ENCODE measurements around the gene VEGFB. TPM values are rescaled to one million over a fixed set of nuclear protein-coding genes. Genes with fewer than 3 reads are reported as not detected.
A peak's percentile ranks its signal among the peaks of the same experiment; 100 is the strongest.

The VEGFB gene
- total RNA-seq, 4 donors from 2014 or later: 56.1 to 75.0 (median 65.5) TPM

DNA sequence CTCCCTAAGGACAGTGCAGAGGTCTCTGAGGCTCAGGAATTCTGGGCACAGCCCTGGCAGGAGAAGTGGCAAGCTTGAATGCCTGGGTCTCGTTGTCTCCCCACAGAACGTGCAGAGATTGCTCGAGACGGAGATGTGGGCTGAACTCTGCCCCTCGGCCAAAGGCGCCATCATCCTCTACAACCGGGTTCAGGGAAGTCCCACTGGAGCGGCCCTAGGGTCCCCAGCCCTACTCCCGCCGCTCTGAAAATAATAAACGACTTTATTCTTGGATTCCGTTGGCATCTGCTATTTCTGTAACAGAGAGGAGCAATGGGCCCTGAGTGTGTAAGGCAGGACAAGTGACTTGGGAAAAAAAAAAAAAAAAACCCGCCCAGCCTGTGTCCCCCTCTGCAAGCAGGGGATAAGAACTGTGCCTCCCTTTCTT is 4.6 kb upstream of the VEGFB start:
- no peaks in the 10 kb centered on the region for H3K36me3 ChIP-seq
- H3K27me3 ChIP-seq: no peaks in the 10 kb centered on the region
- TF ChIP-seq POLR2AphosphoS5 (IDR thresholded peaks at IDR 0.05): no peak
- TF ChIP-seq EP300 (IDR thresholded peaks at IDR 0.05): no peak
- no peak for DNase-seq (ENCODE audit: low spot score in 2 of 2)
- no peaks in the 10 kb centered on the region for H3K9me3 ChIP-seq
- H3K27ac ChIP-seq: peak overlapping the region; percentile 90
- peak overlapping the region; percentile 86 for H3K4me3 ChIP-seq
- peaks cover 81% of the 10 kb centered on the region for H3K4me1 ChIP-seq
- 19% methylated on average over 13 of the region's 13 CpGs for WGBS

GRCh38 chr11:64230171-64230984 is 4.0 kb upstream of the VEGFB start, which contains the start of gene DNAJC4:
Gene DNAJC4, plus strand, starts transcription at chr11:64230548. Its CDS starts 307 bp downstream, at chr11:64230855.
- 2% methylated on average over 18 of the region's 62 CpGs for WGBS
- TF ChIP-seq, protein P1, sequence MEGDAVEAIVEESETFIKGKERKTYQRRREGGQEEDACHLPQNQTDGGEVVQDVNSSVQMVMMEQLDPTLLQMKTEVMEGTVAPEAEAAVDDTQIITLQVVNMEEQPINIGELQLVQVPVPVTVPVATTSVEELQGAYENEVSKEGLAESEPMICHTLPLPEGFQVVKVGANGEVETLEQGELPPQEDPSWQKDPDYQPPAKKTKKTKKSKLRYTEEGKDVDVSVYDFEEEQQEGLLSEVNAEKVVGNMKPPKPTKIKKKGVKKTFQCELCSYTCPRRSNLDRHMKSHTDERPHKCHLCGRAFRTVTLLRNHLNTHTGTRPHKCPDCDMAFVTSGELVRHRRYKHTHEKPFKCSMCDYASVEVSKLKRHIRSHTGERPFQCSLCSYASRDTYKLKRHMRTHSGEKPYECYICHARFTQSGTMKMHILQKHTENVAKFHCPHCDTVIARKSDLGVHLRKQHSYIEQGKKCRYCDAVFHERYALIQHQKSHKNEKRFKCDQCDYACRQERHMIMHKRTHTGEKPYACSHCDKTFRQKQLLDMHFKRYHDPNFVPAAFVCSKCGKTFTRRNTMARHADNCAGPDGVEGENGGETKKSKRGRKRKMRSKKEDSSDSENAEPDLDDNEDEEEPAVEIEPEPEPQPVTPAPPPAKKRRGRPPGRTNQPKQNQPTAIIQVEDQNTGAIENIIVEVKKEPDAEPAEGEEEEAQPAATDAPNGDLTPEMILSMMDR (IDR thresholded peaks at IDR 0.05): no peak
- no peak for TF ChIP-seq POLR2AphosphoS5 (IDR thresholded peaks at IDR 0.05)
- TF ChIP-seq EP300 (IDR thresholded peaks at IDR 0.05): no peak
- no peak for TF ChIP-seq POLR2A (IDR thresholded peaks at IDR 0.05)

GRCh38 chr11:64230985-64231365 is 3.4 kb upstream of the VEGFB start:
- H3K4me1 ChIP-seq: peaks cover 82% of the 10 kb centered on the region
- H3K9me3 ChIP-seq: no peaks in the 10 kb centered on the region
- 13% methylated on average over 8 of the region's 8 CpGs for WGBS
- H3K4me3 ChIP-seq: peak overlapping the region; percentile 86
- DNase-seq (ENCODE audit: low spot score in 2 of 2): no peak
- no peaks in the 10 kb centered on the region for H3K36me3 ChIP-seq
- peak overlapping the region; percentile 90 for H3K27ac ChIP-seq
- no peaks in the 10 kb centered on the region for H3K27me3 ChIP-seq
- TF ChIP-seq POLR2A (IDR thresholded peaks at IDR 0.05) (no peak), EP300 (IDR thresholded peaks at IDR 0.05) (no peak), POLR2AphosphoS5 (IDR thresholded peaks at IDR 0.05) (no peak)
- TF ChIP-seq, protein P1 (IDR thresholded peaks at IDR 0.05): no peak

More at GRCh38 chr11:64230171-64230984, 4.0 kb upstream of the VEGFB start, which contains the start of gene DNAJC4:
- Histone ChIP-seq H3K4me1 (peaks cover 81% of the 10 kb centered on the region), H3K4me3 (peak within 1 kb of the TSS; percentile 86), H3K36me3 (no peaks in the 10 kb centered on the region), H3K27me3 (no peaks in the 10 kb centered on the region), H3K9me3 (no peaks in the 10 kb centered on the region), H3K27ac (peak within 1 kb of the TSS; percentile 90)
- DNase-seq (ENCODE audit: low spot score in 2 of 2): peak; percentile 93 to 95

DNA sequence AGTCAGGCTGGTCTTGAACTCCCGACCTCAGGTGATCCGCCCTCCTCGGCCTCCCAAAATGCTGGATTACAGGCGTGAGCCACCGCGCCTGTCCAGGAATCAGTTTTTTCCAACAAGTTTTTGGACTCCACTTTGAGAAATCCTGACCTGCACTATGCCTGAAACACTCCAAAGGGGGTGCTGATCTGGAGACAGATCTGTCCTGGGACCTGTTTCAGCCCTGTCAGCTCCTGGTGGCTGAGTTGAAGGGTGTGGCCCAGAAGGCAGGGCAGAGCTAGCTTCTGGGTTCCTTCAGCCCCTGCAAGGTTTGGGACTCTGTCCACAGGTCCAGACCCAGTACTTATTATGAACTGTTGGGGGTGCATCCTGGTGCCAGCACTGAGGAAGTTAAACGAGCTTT is 2.8 kb upstream of the VEGFB start:
- Histone ChIP-seq H3K36me3 (no peaks in the 10 kb centered on the region), H3K4me3 (no peak overlapping the region), H3K27me3 (no peaks in the 10 kb centered on the region), H3K27ac (no peak overlapping the region), H3K4me1 (peaks cover 84% of the 10 kb centered on the region), H3K9me3 (no peaks in the 10 kb centered on the region)
- no peak for TF ChIP-seq POLR2AphosphoS5 (IDR thresholded peaks at IDR 0.05)
- TF ChIP-seq POLR2A (IDR thresholded peaks at IDR 0.05): no peak
- TF ChIP-seq, protein P1 (IDR thresholded peaks at IDR 0.05): no peak
- no peak for TF ChIP-seq EP300 (IDR thresholded peaks at IDR 0.05)
- WGBS: 67% methylated on average over 1 of the region's 7 CpGs
- DNase-seq (ENCODE audit: low spot score in 2 of 2): no peak

- 74% methylated on average over 15 of the region's 15 CpGs for WGBS
- Histone ChIP-seq H3K27me3 (no peaks in the 10 kb centered on the region), H3K4me3 (no peak overlapping the region), H3K4me1 (peaks cover 82% of the 10 kb centered on the region), H3K36me3 (peaks cover 3% of the 10 kb centered on the region), H3K9me3 (no peaks in the 10 kb centered on the region), H3K27ac (no peak overlapping the region)
- TF ChIP-seq POLR2AphosphoS5 (IDR thresholded peaks at IDR 0.05) (no peak), EP300 (IDR thresholded peaks at IDR 0.05) (no peak), POLR2A (IDR thresholded peaks at IDR 0.05) (no peak)
- TF ChIP-seq, protein P1 (IDR thresholded peaks at IDR 0.05): no peak
- DNase-seq (ENCODE audit: low spot score in 2 of 2): peak in 1 of 2 donors; percentile 68
These were observed 2.0 kb upstream of the VEGFB start for GRCh38 chr11:64232182-64232966.
